ENCODE measurements around the gene PCDHGC3.
A peak's percentile ranks its signal among the peaks of the same experiment; 100 is the strongest.

The PCDHGC3 gene

DNA sequence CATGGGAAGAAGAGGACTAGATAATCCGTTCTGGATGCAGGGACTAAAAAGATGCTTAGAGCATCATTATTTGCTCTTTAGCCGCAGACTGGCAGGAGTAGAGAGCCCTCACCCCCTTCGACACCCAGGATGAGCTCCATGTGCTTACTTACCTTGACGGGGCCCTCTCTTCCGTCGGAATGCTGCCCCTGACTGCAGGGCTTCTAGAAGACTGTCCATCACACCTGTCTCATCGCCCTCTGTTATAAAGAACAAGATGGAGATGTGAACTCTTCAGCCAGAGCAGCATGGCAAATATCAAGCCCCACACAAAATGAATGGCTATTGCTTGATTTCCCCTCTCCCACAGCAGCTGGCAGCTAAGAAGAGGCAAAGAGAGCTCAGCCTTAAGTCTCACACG, 48.2 kb downstream of the PCDHGC3 start:
- Histone ChIP-seq H3K23ac (ENCODE audit: low read depth, low read length, poor library complexity) (no peak overlapping the region), H3K36me3 (replicated peaks in 1 of 2; ENCODE audit: control insufficient read depth in 2 of 2, insufficient read depth in 2 of 2, low read length in 2 of 2) (peaks cover 17 to 83% of the 10 kb centered on the region in 2 donors), H3K4me3 (ENCODE audit: low read length in 2 of 2) (no peak overlapping the region), H2BK120ac (ENCODE audit: low read depth, low read length) (peak overlapping the region; percentile 35), H3K4ac (ENCODE audit: low read length) (no peak overlapping the region), H3K4me1 (ENCODE audit: control insufficient read depth in 2 of 2, insufficient read depth in 1 of 2, low read depth in 1 of 2, low read length in 2 of 2) (peaks cover 29 to 32% of the 10 kb centered on the region in 2 donors), H3K27me3 (ENCODE audit: control insufficient read depth in 3 of 3, insufficient read depth in 3 of 3, low read depth in 1 of 3, low read length in 3 of 3) (no peaks in the 10 kb centered on the region), H3K4me2 (ENCODE audit: insufficient read depth, low read length, poor library complexity, severe bottlenecking) (no peak overlapping the region), H4K8ac (ENCODE audit: low read depth, low read length) (no peak overlapping the region), H3K27ac (replicated peaks; ENCODE audit: low read length) (peak overlapping the region; percentile 64), H3K79me1 (ENCODE audit: low read depth, low read length) (no peaks in the 10 kb centered on the region), H4K91ac (ENCODE audit: low read depth, low read length, poor library complexity) (no peak overlapping the region), H3K9me3 (replicated peaks in 1 of 2; ENCODE audit: control insufficient read depth in 2 of 2, insufficient read depth in 1 of 2, low read depth in 1 of 2, low read length in 2 of 2) (peaks cover 0 to 34% of the 10 kb centered on the region in 2 donors), H3K9ac (ENCODE audit: low read depth, low read length, poor library complexity) (no peak overlapping the region), H2BK15ac (ENCODE audit: low read length) (no peak overlapping the region), H3K14ac (ENCODE audit: low read length) (no peak overlapping the region), H2AK5ac (ENCODE audit: low read depth, low read length) (peak overlapping the region; percentile 22), H2BK5ac (ENCODE audit: low read length) (peak overlapping the region; percentile 62), H2BK12ac (ENCODE audit: low read length) (peak overlapping the region; percentile 5), H2AFZ (ENCODE audit: low read length) (no peak overlapping the region), H3K18ac (ENCODE audit: low read length) (peak overlapping the region; percentile 81)
- WGBS, 2 donors (ENCODE audit: extremely low coverage in 2 of 2, insufficient read length in 2 of 2, insufficient replicate concordance in 1 of 2) = no CpG with 5 or more reads among the region's 8 CpGs
- DNase-seq (ENCODE audit: low spot score) = no peak

DNA sequence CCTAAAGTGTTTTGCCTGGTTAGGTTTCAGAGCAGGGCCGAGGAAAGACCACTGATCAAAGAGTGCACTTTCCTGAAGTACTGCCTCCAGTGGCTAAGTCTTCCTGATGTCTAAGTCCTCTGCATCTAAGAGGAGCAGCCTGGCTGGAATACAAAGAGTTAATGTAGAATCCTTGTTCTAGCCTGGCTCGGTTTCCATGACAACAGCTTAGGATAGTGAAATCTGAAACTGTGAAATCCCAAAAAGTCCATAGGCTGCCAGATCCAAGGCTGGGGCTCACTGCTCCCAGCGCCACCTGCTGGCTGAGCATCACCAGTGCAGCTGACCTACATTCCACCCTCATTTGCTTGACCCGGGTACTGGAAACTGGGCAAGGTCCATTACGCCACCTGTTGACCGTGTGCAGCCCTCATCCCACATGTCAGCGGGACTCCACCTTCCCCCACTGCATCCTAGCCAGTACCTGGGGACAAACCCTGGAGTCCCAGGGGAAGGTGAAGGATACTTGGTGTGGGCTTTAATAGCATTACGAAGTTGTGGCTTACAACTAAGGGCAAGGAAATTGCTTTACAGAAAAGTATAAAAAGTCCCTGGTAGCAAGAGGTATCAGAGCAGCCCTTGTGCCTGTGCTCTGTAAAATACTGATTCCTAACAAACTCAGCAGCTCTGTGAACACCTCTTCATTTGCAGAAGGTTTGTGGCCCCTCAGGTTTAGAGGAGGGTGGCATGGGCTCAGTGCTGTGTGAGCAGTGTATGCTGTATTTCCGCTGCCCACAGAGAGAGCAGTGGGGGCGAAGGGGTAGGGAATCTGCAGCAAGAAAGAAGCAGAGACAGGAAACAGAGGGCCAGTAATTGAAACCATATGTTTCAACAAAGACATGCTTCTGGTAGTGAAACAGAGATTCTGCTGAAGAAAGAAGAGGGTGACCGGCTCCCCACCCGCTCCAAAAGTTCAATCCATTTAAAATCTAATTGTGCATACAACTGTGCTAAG, 49.1 kb downstream of the PCDHGC3 start:
- Histone ChIP-seq H3K23ac (ENCODE audit: low read depth, low read length, poor library complexity) (no peak overlapping the region), H3K4me2 (ENCODE audit: insufficient read depth, low read length, poor library complexity, severe bottlenecking) (no peak overlapping the region), H2BK5ac (ENCODE audit: low read length) (no peak overlapping the region), H2BK120ac (ENCODE audit: low read depth, low read length) (no peak overlapping the region), H2AK5ac (ENCODE audit: low read depth, low read length) (no peak overlapping the region), H3K4me1 (ENCODE audit: control insufficient read depth in 2 of 2, insufficient read depth in 1 of 2, low read depth in 1 of 2, low read length in 2 of 2) (peaks cover 29 to 32% of the 10 kb centered on the region in 2 donors), H4K91ac (ENCODE audit: low read depth, low read length, poor library complexity) (no peak overlapping the region), H2BK12ac (ENCODE audit: low read length) (peak overlapping the region; percentile 79), H3K27me3 (ENCODE audit: control insufficient read depth in 3 of 3, insufficient read depth in 3 of 3, low read depth in 1 of 3, low read length in 3 of 3) (no peaks in the 10 kb centered on the region), H3K4me3 (ENCODE audit: low read length in 2 of 2) (no peak overlapping the region), H3K9me3 (replicated peaks in 1 of 2; ENCODE audit: control insufficient read depth in 2 of 2, insufficient read depth in 1 of 2, low read depth in 1 of 2, low read length in 2 of 2) (peaks cover 0 to 25% of the 10 kb centered on the region in 2 donors), H3K4ac (ENCODE audit: low read length) (no peak overlapping the region), H3K36me3 (replicated peaks in 1 of 2; ENCODE audit: control insufficient read depth in 2 of 2, insufficient read depth in 2 of 2, low read length in 2 of 2) (peaks cover 16 to 83% of the 10 kb centered on the region in 2 donors), H3K27ac (replicated peaks; ENCODE audit: low read length) (peak overlapping the region; percentile 71), H3K14ac (ENCODE audit: low read length) (no peak overlapping the region), H2AFZ (ENCODE audit: low read length) (peak overlapping the region; percentile 32), H4K8ac (ENCODE audit: low read depth, low read length) (no peak overlapping the region), H2BK15ac (ENCODE audit: low read length) (no peak overlapping the region), H3K9ac (ENCODE audit: low read depth, low read length, poor library complexity) (no peak overlapping the region), H3K18ac (ENCODE audit: low read length) (peak overlapping the region; percentile 89), H3K79me1 (ENCODE audit: low read depth, low read length) (no peaks in the 10 kb centered on the region)
- WGBS, 2 donors (ENCODE audit: extremely low coverage in 2 of 2, insufficient read length in 2 of 2, insufficient replicate concordance in 1 of 2) = no CpG with 5 or more reads among the region's 12 CpGs
- DNase-seq (ENCODE audit: low spot score) = peak; percentile 98

DNA sequence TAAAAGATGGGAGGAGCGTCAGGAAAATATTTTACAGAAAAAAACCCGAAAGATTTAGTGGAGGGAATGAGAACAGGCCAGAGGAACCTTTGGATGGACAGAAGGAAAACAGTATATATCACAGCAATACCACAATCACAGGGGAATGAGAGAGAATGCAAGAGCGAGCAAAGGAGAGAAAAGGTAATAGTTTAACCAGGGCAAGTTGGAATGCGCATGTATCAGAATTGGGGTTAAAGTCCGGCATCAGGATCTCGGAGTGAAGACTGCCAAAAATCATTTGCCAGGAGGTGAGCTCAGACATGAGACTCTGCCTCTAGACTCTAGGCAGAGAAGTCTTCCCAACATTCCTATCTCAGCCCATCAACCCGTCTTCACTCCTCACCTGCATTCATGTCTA, 49.9 kb downstream of the PCDHGC3 start:
- Histone ChIP-seq H3K4me3 (ENCODE audit: low read length in 2 of 2) (no peak overlapping the region), H2BK12ac (ENCODE audit: low read length) (no peak overlapping the region), H3K4ac (ENCODE audit: low read length) (no peak overlapping the region), H3K27ac (replicated peaks; ENCODE audit: low read length) (no peak overlapping the region), H2BK5ac (ENCODE audit: low read length) (no peak overlapping the region), H2BK15ac (ENCODE audit: low read length) (no peak overlapping the region), H3K36me3 (replicated peaks in 1 of 2; ENCODE audit: control insufficient read depth in 2 of 2, insufficient read depth in 2 of 2, low read length in 2 of 2) (peaks cover 16 to 82% of the 10 kb centered on the region in 2 donors), H3K79me1 (ENCODE audit: low read depth, low read length) (no peaks in the 10 kb centered on the region), H3K27me3 (ENCODE audit: control insufficient read depth in 3 of 3, insufficient read depth in 3 of 3, low read depth in 1 of 3, low read length in 3 of 3) (no peaks in the 10 kb centered on the region), H4K91ac (ENCODE audit: low read depth, low read length, poor library complexity) (no peak overlapping the region), H3K9ac (ENCODE audit: low read depth, low read length, poor library complexity) (no peak overlapping the region), H3K14ac (ENCODE audit: low read length) (no peak overlapping the region), H3K4me1 (ENCODE audit: control insufficient read depth in 2 of 2, insufficient read depth in 1 of 2, low read depth in 1 of 2, low read length in 2 of 2) (peaks cover 27 to 29% of the 10 kb centered on the region in 2 donors), H3K4me2 (ENCODE audit: insufficient read depth, low read length, poor library complexity, severe bottlenecking) (no peak overlapping the region), H3K23ac (ENCODE audit: low read depth, low read length, poor library complexity) (no peak overlapping the region), H3K9me3 (replicated peaks in 1 of 2; ENCODE audit: control insufficient read depth in 2 of 2, insufficient read depth in 1 of 2, low read depth in 1 of 2, low read length in 2 of 2) (peaks cover 0 to 17% of the 10 kb centered on the region in 2 donors), H2BK120ac (ENCODE audit: low read depth, low read length) (no peak overlapping the region), H2AK5ac (ENCODE audit: low read depth, low read length) (no peak overlapping the region), H4K8ac (ENCODE audit: low read depth, low read length) (no peak overlapping the region), H2AFZ (ENCODE audit: low read length) (no peak overlapping the region), H3K18ac (ENCODE audit: low read length) (no peak overlapping the region)
- no peak for DNase-seq (ENCODE audit: low spot score)
- no CpG with 5 or more reads among the region's 7 CpGs for WGBS, 2 donors (ENCODE audit: extremely low coverage in 2 of 2, insufficient read length in 2 of 2, insufficient replicate concordance in 1 of 2)

DNA sequence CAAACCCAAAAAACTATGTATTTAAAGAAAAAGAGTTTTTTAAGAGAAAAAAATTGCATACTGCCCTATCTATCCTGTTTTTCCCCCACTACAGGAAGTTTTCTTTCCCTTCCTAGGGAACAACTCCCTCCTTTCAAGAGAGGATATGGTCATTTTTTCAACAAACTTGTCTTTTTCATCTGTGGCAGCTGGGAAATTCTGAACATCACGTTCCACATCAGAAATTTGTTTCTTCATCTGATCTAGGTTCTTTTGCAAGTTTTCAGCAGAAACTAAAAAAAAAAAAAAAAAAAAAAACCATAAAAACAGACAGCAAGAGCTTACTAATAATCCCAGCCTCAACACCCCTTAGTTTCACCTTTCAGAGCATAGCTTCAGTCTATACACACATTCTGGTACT, 51.7 kb downstream of the PCDHGC3 start:
- Histone ChIP-seq H3K4me3 (ENCODE audit: low read length in 2 of 2) (no peak overlapping the region), H3K27me3 (ENCODE audit: control insufficient read depth in 3 of 3, insufficient read depth in 3 of 3, low read depth in 1 of 3, low read length in 3 of 3) (no peaks in the 10 kb centered on the region), H2BK120ac (ENCODE audit: low read depth, low read length) (no peak overlapping the region), H2AK5ac (ENCODE audit: low read depth, low read length) (no peak overlapping the region), H2BK12ac (ENCODE audit: low read length) (no peak overlapping the region), H3K9ac (ENCODE audit: low read depth, low read length, poor library complexity) (no peak overlapping the region), H3K9me3 (replicated peaks in 1 of 2; ENCODE audit: control insufficient read depth in 2 of 2, insufficient read depth in 1 of 2, low read depth in 1 of 2, low read length in 2 of 2) (peaks cover 0 to 17% of the 10 kb centered on the region in 2 donors), H4K91ac (ENCODE audit: low read depth, low read length, poor library complexity) (no peak overlapping the region), H3K14ac (ENCODE audit: low read length) (no peak overlapping the region), H3K4me1 (ENCODE audit: control insufficient read depth in 2 of 2, insufficient read depth in 1 of 2, low read depth in 1 of 2, low read length in 2 of 2) (peaks cover 14 to 22% of the 10 kb centered on the region in 2 donors), H2AFZ (ENCODE audit: low read length) (no peak overlapping the region), H3K36me3 (replicated peaks in 1 of 2; ENCODE audit: control insufficient read depth in 2 of 2, insufficient read depth in 2 of 2, low read length in 2 of 2) (peaks cover 16 to 92% of the 10 kb centered on the region in 2 donors), H3K27ac (replicated peaks; ENCODE audit: low read length) (no peak overlapping the region), H3K4me2 (ENCODE audit: insufficient read depth, low read length, poor library complexity, severe bottlenecking) (no peak overlapping the region), H3K18ac (ENCODE audit: low read length) (no peak overlapping the region), H3K4ac (ENCODE audit: low read length) (no peak overlapping the region), H3K79me1 (ENCODE audit: low read depth, low read length) (no peaks in the 10 kb centered on the region), H2BK5ac (ENCODE audit: low read length) (no peak overlapping the region), H4K8ac (ENCODE audit: low read depth, low read length) (no peak overlapping the region), H2BK15ac (ENCODE audit: low read length) (no peak overlapping the region), H3K23ac (ENCODE audit: low read depth, low read length, poor library complexity) (no peak overlapping the region)
- no CpG with 5 or more reads among the region's 1 CpG for WGBS, 2 donors (ENCODE audit: extremely low coverage in 2 of 2, insufficient read length in 2 of 2, insufficient replicate concordance in 1 of 2)
- DNase-seq (ENCODE audit: low spot score) = no peak

Measured in neuronal stem cell (in vitro differentiated cells).